Right lobe of liver (tissue), 6 donors: ENCODE results near the gene SERINC2. TPM values are rescaled to one million over a fixed set of nuclear protein-coding genes. Genes with fewer than 3 reads are reported as not detected.

Experiments used
- ATAC-seq, 4 donors: fragments of 200-7000 bp; cut with Tn5 transposase; one replicate each; pipeline ENCODE4 v1.9.1; 2020; ENCODE audit warnings: mild to moderate bottlenecking in 4 of 4, moderate library complexity in 4 of 4
- DNase-seq, 3 donors: peaks; one replicate each; pipeline ENCODE4 v3.0.0-alpha.2; 2020
- H3K27ac ChIP-seq, 3 donors: fragments of 200-600 bp; one replicate each; pipeline ENCODE4 v1.8.0; 2022
- H3K27me3 ChIP-seq, 2 donors: fragments of 200-600 bp; one replicate each; pipeline ENCODE4 v1.8.0; 2022
- H3K36me3 ChIP-seq, 4 donors: fragments of 200-600 bp; sonication (generic) in 1 of 4; one replicate each; pipeline versions ENCODE4 v1.5.1 to v1.8.0; 2017 to 2022; ENCODE audit warnings: control low read depth in 1 of 4
- H3K4me1 ChIP-seq, 4 donors: fragments of 200-600 bp; sonication (generic) in 1 of 4; one replicate each; pipeline versions ENCODE4 v1.5.1 to v1.8.0; 2017 to 2022; ENCODE audit warnings: control low read depth in 1 of 4
- H3K4me3 ChIP-seq, 3 donors: fragments of 200-600 bp; one replicate each; pipeline ENCODE4 v1.8.0; 2022
- H3K9me3 ChIP-seq, 4 donors: fragments of 200-600 bp; sonication (generic) in 1 of 4; one replicate each; pipeline versions ENCODE4 v1.5.1 to v1.8.0; 2017 to 2022; ENCODE audit warnings: control low read depth in 1 of 4
- CTCF ChIP-seq, 4 donors: fragments of 200-600 bp in 3 of 4; fragments of 450-650 bp in 1 of 4; IDR thresholded peaks; one replicate each; pipeline versions ENCODE4 v1.5.1 to v1.8.0; 2016 to 2022; ENCODE audit warnings: antibody characterized with exemption in 4 of 4, mild to moderate bottlenecking in 2 of 4
- POLR2A ChIP-seq: fragments of 450-650 bp; IDR thresholded peaks from one replicate; pipeline ENCODE4 v1.6.1; 2017; ENCODE audit warnings: antibody characterized with exemption, mild to moderate bottlenecking
- WGBS: methylation state at CpG from one replicate; pipeline ENCODE4 v1.1.6; 2018; ENCODE audit warnings: low coverage, low lambda C conversion rate; ENCODE audit not compliant: insufficient coverage; ENCODE audit errors: missing lambda C conversion rate; 5-methylcytosine and 5-hydroxymethylcytosine counted together
- intact Hi-C, 2 donors: fragments of 100-400 bp; cut with DNase I; formaldehyde crosslinking; loops; one replicate each; pipeline versions ENCODE4 v1.11.2 to v1.14.1; 2022
- total RNA-seq, 6 experiments: library from RNA; depleted of rRNA in 2 of 6; stranded (reverse); fragments of >200 nt in 2 of 6; fragmentation: NEBNext Ultra II Directional in 3 of 6; extraction: Animal tissue kit (Norgen Biotek cat#: 25700) in 3 of 6; gene quantifications; one replicate each; pipeline versions ENCODE4 v1.1.0 to v1.2.4, GENCODE V29; 2016 to 2023
- donor health status: DM: no; HTN: yes; CAD: no.
- donor health status: DM: no; HTN: no; CAD: no.
- donor health status: DM: no; HTN: no; CAD: no.
- donor health status: DM: no; HTN: yes; CAD: no.
- donor health status: DM: no; HTN: yes; CAD: no.

The SERINC2 gene
- total RNA-seq, 6 experiments from 2014 or later: 59.7 to 117 (median 86.9) TPM

GRCh38 chr1:31417148-31417547, 4.1 kb downstream of the SERINC2 start:
- peak overlapping the region; percentile 72 to 81 (median 74) for H3K27ac ChIP-seq
- H3K9me3 ChIP-seq: no peaks in the 10 kb centered on the region
- peaks cover 0 to 38% (median 14%) of the 10 kb centered on the region in 4 donors for H3K4me1 ChIP-seq
- 21% methylated on average over 3 of the region's 3 CpGs for WGBS
- ATAC-seq: peak; percentile 67 to 79 (median 74)
- intact Hi-C loops: no loop called here
- peak in 1 of 3 donors; percentile 83 for DNase-seq
- no peaks in the 10 kb centered on the region for H3K36me3 ChIP-seq
- no peak for TF ChIP-seq POLR2A
- no peak for TF ChIP-seq CTCF (IDR thresholded peaks at IDR 0.05)
- H3K27me3 ChIP-seq: no peaks in the 10 kb centered on the region
- no peak overlapping the region for H3K4me3 ChIP-seq

- TF ChIP-seq POLR2A (no peak), CTCF (IDR thresholded peaks at IDR 0.05) (no peak)
- DNase-seq: no peak
- Histone ChIP-seq H3K4me1 (peaks cover 0 to 36% (median 14%) of the 10 kb centered on the region in 4 donors), H3K27me3 (no peaks in the 10 kb centered on the region), H3K27ac (no peak overlapping the region), H3K9me3 (no peaks in the 10 kb centered on the region), H3K36me3 (no peaks in the 10 kb centered on the region), H3K4me3 (no peak overlapping the region)
- WGBS: 70% methylated on average over 3 of the region's 4 CpGs
- ATAC-seq: no peak
- intact Hi-C loops: no loop called here
These were observed 5.8 kb downstream of the SERINC2 start for GRCh38 chr1:31418626-31419323.

GRCh38 chr1:31420716-31421115, 7.7 kb downstream of the SERINC2 start:
- intact Hi-C loops: loop anchor here in 1 of 2 donors (10.0 kb wide), 1 partner anchor 124 kb away; no protein-coding TSS in a partner anchor
- no peaks in the 10 kb centered on the region for H3K9me3 ChIP-seq
- H3K4me1 ChIP-seq: peaks cover 0 to 35% (median 14%) of the 10 kb centered on the region in 4 donors
- no peaks in the 10 kb centered on the region for H3K27me3 ChIP-seq
- no peak overlapping the region for H3K27ac ChIP-seq
- no peak for DNase-seq
- no peak for ATAC-seq
- H3K4me3 ChIP-seq: no peak overlapping the region
- H3K36me3 ChIP-seq: no peaks in the 10 kb centered on the region
- TF ChIP-seq CTCF (IDR thresholded peaks at IDR 0.05): no peak
- WGBS: 93% methylated on average over 3 of the region's 5 CpGs

- TF ChIP-seq CTCF (IDR thresholded peaks at IDR 0.05) (peak in 3 of 4 donors; percentile 31 to 43 (median 38)), POLR2A (no peak)
- Histone ChIP-seq H3K36me3 (no peaks in the 10 kb centered on the region), H3K4me3 (no peak overlapping the region), H3K27me3 (no peaks in the 10 kb centered on the region), H3K4me1 (peaks cover 0 to 27% (median 11%) of the 10 kb centered on the region in 4 donors), H3K27ac (no peak overlapping the region), H3K9me3 (no peaks in the 10 kb centered on the region)
- ATAC-seq (no peak), DNase-seq (no peak)
- intact Hi-C loops: loop anchor here in 1 of 2 donors (10.0 kb wide), 1 partner anchor 123 kb away; no protein-coding TSS in a partner anchor
- 54% methylated on average over 7 of the region's 9 CpGs for WGBS
These were observed 8.5 kb downstream of the SERINC2 start for GRCh38 chr1:31421371-31422040.
